Measurements from ENCODE around the gene PLSCR3.

The PLSCR3 gene

DNA sequence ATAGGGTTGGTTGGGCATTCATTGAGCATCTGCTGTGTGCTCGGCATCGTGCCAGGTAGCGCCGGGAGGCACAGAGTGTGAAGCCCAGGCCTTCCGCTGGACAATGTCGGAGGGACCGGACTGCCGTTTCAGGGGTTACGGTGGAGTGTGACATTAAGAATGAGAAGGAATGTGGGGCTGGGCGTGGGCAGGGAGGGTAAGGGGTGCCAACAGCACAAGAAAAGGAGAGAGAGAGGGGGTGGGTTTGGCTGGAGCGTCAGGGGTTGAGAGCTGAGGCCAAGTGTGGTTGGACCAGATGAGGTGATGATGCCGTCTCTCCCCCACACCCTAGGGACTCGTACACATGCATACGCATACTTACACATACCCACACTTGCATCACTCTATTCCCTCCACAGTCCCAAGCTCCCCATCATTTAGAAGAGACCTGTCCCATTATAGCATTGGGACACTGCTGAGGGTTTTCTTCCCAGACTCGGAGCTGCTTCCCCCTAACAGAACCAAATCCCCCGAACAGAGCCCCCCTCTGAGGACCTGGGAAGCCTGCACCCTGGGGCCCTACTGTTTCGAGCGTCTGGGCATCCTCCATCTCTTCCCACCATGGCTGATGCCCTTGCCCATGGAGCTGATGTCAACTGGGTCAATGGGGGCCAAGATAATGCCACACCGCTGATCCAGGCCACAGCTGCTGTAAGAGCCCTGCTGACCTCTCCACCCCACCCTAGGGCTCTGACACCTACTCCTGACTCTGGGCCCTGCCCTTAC is 45.7 kb downstream of the PLSCR3 start:
- H3K4me3 ChIP-seq (ENCODE audit: low read length) = no peak overlapping the region
- TF ChIP-seq ZNF274 (IDR thresholded peaks at IDR 0.05; ENCODE audit: low read depth, low read length) = no peak

GRCh38 chr17:7347630-7348477 is 46.5 kb downstream of the PLSCR3 start:
- H3K4me3 ChIP-seq (ENCODE audit: low read length) = no peak overlapping the region
- TF ChIP-seq ZNF274 (IDR thresholded peaks at IDR 0.05; ENCODE audit: low read depth, low read length) = no peak

DNA sequence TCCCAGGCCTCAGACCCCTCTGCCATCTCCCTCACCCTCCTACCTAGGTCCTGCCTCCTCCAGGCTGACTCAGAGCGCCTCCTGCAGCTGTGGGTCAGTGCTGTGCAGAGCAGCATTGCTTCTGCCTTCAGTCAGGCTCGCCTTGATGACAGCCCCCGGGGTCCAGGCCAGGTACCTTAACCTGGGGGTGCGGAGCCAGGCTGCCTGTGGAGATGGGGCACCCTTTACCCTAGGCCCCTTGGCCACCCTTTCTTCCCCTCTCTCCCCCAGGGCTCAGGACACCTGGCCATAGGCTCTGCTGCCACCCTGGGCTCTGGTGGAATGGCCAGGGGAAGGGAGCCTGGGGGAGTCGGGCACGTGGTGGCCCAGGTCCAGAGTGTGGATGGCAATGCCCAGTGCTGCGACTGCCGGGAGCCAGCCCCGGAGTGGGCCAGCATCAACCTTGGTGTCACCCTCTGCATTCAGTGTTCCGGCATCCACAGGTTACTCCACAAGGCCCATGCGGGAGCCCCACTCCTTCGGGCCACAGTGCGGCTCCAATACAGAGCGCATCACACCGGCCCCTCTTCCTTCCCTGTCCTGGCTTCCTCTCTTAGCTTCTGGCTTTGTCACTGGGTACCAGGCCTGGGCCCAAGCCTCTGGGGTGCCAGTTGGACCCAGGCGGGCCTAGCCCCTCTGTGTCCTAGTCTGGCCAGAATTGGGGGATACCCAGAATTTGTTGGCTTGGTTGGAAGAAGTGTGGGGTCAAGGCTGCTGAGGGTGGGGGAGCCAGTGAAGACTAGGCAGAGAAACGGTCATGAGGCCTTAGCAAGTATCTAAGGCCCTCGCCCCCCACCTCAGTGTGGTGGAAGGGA is 47.3 kb downstream of the PLSCR3 start:
- no peak for TF ChIP-seq ZNF274 (IDR thresholded peaks at IDR 0.05; ENCODE audit: low read depth, low read length)
- no peak overlapping the region for H3K4me3 ChIP-seq (ENCODE audit: low read length)

DNA sequence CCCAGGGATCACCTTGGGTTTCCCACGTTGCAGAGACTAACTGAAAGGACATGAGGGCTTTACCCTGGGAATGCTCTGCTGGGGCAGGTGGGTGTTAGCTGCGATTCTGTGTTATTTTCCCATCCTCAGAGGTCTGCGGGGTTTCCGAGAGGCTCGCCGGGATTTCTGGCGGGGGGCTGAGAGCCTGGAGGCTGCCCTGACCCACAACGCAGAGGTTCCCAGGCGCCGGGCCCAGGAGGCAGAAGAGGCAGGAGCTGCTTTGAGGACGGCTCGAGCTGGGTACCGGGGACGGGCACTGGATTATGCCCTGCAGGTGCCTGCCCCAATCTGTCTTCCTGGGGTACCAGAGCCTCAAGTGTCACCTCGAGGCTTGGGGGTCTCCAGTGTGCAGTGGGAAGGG is 51.1 kb downstream of the PLSCR3 start:
- no peak overlapping the region for H3K4me3 ChIP-seq (ENCODE audit: low read length)
- no peak for TF ChIP-seq ZNF274 (IDR thresholded peaks at IDR 0.05; ENCODE audit: low read depth, low read length)

DNA sequence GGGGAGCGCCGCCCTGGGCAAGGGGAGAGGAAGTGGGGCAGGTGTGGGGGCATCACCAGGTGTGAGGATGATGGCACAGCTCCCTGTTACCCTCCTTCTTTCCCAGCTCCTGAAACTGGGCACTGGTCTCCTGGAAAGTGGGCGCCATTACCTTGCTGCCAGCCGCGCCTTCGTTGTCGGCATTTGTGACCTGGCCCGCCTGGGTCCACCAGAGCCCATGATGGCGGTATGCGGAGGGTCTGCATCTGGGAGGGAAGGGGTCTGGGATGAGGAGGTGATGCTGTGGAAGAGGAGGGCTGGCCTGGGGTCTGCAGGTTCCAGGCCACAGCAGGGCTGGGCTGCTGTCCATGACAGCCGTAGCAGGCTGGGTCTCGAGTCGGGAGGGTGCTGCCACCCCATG is 52.5 kb downstream of the PLSCR3 start:
- no peak for TF ChIP-seq ZNF274 (IDR thresholded peaks at IDR 0.05; ENCODE audit: low read depth, low read length)
- H3K4me3 ChIP-seq (ENCODE audit: low read length) = no peak overlapping the region

GRCh38 chr17:7340179-7340578 is 54.1 kb downstream of the PLSCR3 start:
- no peak for TF ChIP-seq ZNF274 (IDR thresholded peaks at IDR 0.05; ENCODE audit: low read depth, low read length)
- no peak overlapping the region for H3K4me3 ChIP-seq (ENCODE audit: low read length)

Measured in GM08714 (cell line).